K562 (cell line): ENCODE results near the gene IL20RB. TPM values are rescaled to one million over a fixed set of nuclear protein-coding genes. Genes with fewer than 3 reads are reported as not detected.

Experiments used
- CSDE1 ChIP-seq, 2 experiments: fragments of 450-650 bp; IDR thresholded peaks; 2 replicates each; pipeline ENCODE4 v1.6.1; 2016; ENCODE audit warnings: mild to moderate bottlenecking in 1 of 2
- GTF2A2 ChIP-seq: IDR thresholded peaks from 2 replicates; pipeline ENCODE4 v1.6.1; 2016; ENCODE audit warnings: mild to moderate bottlenecking, missing genetic modification characterization, missing compliant biosample characterization
- MCM2 ChIP-seq: fragments of 450-650 bp; IDR thresholded peaks from 2 replicates; pipeline ENCODE4 v1.6.1; 2017; ENCODE audit warnings: low read depth, mild to moderate bottlenecking
- NFXL1 ChIP-seq: fragments of 450-650 bp; formaldehyde crosslinking; IDR thresholded peaks from 2 replicates; pipeline ENCODE4 v1.4.0; 2021; ENCODE audit warnings: mild to moderate bottlenecking
- SNIP1 ChIP-seq: fragments of 450-650 bp; IDR thresholded peaks from 2 replicates; pipeline ENCODE4 v1.7.1; 2017; ENCODE audit warnings: low read depth, mild to moderate bottlenecking
- STAT5A ChIP-seq: IDR thresholded peaks from 2 replicates; pipeline ENCODE4 v1.6.1; 2012; ENCODE audit warnings: low read length, inconsistent platforms, borderline replicate concordance
- TCFL5 ChIP-seq: fragments of 250-450 bp; sonication (Bioruptor Pico); conservative IDR thresholded peaks from 2 replicates; pipeline ENCODE4 v1.6.1; 2021; ENCODE audit warnings: mild to moderate bottlenecking, moderate library complexity, matching md5 sums
- ZNF57 ChIP-seq: fragments of 450-650 bp; formaldehyde crosslinking; IDR thresholded peaks from 2 replicates; pipeline ENCODE4 v1.4.0; 2020; ENCODE audit warnings: mild to moderate bottlenecking, moderate library complexity
- polyA plus RNA-seq, 8 experiments: library from polyadenylated mRNA; depleted of rRNA in 4 of 8; stranded (reverse) in 5 of 8; unstranded in 3 of 8; fragments of >200 nt; fragmentation: Nextera tagmentation in 2 of 8; fragmentation: Illumina TruSeq in 1 of 8; extraction: Ambion mirVana in 2 of 8; extraction: Trizol in 1 of 8; gene quantifications; 2 replicates each; pipeline versions ENCODE4 v1.2.1 to v1.2.3, GENCODE V29; 2011 to 2014; ENCODE audit warnings: inconsistent platforms in 1 of 8, missing spikeins in 1 of 8
- total RNA-seq, 7 experiments: library from RNA; depleted of rRNA in 6 of 7; stranded (reverse); fragments of >200 nt in 6 of 7; fragmentation: Illumina TruSeq in 2 of 7; extraction: Trizol in 2 of 7; gene quantifications; 2 replicates each; pipeline versions ENCODE4 v1.2.1 to v1.2.3, GENCODE V29; 2011 to 2021; ENCODE audit warnings: low replicate concordance in 1 of 7
- TF ChIP-seq, protein P1 (sequence below): fragments of 450-650 bp; IDR thresholded peaks from 2 replicates; pipeline ENCODE4 v1.6.1; 2016; ENCODE audit warnings: mild to moderate bottlenecking, moderate library complexity
- TF ChIP-seq, protein P2 (sequence below): sonication (generic); formaldehyde crosslinking; IDR thresholded peaks from 2 replicates; pipeline ENCODE4 v1.8.0; 2023; ENCODE audit warnings: missing genetic modification reagents, mild to moderate bottlenecking, borderline replicate concordance

IL20RB gene
- total and polyA plus RNA-seq, 9 of the 15 experiments (the other 6 are each of a cell fraction or from before 2014, with no cell fraction given): 0.77 to 9.9 (median 6.1) TPM

DNA sequence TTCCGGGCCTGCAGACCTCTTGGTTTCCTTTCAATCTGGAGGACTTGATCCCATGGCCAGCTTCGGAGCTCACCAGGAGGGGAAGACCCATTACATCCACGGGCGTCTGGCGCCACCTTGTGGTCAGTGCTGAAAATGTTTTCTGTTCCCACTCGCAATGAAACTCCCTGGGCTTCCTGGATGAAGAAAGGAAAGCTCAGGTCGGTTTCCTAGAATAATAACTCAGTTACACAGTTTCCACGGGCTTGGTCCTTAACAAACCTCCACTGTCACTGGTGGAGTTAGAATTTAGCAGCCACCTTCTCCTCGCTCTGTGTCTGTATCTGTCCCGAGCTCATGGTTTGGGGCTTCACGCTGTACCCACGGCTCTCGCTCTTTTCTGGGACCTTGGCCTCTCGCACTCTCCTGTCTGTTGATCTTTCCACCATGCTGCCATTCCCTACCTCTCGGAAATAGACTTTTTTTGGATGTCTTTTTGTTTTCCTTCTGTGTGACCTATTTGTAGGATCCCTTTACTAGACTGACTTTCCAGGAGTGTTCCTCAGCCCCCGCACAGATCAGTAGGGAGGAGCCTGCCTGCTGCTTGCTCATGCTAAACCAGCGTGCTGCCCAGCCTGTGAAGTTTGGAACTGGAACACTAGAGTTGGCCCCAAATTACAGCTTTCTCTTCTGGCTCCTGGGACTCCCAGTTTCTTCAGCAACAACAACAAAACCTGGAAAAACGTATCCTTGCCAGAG is 56.3 kb downstream of the IL20RB start (continued):
- TF ChIP-seq, protein P1, sequence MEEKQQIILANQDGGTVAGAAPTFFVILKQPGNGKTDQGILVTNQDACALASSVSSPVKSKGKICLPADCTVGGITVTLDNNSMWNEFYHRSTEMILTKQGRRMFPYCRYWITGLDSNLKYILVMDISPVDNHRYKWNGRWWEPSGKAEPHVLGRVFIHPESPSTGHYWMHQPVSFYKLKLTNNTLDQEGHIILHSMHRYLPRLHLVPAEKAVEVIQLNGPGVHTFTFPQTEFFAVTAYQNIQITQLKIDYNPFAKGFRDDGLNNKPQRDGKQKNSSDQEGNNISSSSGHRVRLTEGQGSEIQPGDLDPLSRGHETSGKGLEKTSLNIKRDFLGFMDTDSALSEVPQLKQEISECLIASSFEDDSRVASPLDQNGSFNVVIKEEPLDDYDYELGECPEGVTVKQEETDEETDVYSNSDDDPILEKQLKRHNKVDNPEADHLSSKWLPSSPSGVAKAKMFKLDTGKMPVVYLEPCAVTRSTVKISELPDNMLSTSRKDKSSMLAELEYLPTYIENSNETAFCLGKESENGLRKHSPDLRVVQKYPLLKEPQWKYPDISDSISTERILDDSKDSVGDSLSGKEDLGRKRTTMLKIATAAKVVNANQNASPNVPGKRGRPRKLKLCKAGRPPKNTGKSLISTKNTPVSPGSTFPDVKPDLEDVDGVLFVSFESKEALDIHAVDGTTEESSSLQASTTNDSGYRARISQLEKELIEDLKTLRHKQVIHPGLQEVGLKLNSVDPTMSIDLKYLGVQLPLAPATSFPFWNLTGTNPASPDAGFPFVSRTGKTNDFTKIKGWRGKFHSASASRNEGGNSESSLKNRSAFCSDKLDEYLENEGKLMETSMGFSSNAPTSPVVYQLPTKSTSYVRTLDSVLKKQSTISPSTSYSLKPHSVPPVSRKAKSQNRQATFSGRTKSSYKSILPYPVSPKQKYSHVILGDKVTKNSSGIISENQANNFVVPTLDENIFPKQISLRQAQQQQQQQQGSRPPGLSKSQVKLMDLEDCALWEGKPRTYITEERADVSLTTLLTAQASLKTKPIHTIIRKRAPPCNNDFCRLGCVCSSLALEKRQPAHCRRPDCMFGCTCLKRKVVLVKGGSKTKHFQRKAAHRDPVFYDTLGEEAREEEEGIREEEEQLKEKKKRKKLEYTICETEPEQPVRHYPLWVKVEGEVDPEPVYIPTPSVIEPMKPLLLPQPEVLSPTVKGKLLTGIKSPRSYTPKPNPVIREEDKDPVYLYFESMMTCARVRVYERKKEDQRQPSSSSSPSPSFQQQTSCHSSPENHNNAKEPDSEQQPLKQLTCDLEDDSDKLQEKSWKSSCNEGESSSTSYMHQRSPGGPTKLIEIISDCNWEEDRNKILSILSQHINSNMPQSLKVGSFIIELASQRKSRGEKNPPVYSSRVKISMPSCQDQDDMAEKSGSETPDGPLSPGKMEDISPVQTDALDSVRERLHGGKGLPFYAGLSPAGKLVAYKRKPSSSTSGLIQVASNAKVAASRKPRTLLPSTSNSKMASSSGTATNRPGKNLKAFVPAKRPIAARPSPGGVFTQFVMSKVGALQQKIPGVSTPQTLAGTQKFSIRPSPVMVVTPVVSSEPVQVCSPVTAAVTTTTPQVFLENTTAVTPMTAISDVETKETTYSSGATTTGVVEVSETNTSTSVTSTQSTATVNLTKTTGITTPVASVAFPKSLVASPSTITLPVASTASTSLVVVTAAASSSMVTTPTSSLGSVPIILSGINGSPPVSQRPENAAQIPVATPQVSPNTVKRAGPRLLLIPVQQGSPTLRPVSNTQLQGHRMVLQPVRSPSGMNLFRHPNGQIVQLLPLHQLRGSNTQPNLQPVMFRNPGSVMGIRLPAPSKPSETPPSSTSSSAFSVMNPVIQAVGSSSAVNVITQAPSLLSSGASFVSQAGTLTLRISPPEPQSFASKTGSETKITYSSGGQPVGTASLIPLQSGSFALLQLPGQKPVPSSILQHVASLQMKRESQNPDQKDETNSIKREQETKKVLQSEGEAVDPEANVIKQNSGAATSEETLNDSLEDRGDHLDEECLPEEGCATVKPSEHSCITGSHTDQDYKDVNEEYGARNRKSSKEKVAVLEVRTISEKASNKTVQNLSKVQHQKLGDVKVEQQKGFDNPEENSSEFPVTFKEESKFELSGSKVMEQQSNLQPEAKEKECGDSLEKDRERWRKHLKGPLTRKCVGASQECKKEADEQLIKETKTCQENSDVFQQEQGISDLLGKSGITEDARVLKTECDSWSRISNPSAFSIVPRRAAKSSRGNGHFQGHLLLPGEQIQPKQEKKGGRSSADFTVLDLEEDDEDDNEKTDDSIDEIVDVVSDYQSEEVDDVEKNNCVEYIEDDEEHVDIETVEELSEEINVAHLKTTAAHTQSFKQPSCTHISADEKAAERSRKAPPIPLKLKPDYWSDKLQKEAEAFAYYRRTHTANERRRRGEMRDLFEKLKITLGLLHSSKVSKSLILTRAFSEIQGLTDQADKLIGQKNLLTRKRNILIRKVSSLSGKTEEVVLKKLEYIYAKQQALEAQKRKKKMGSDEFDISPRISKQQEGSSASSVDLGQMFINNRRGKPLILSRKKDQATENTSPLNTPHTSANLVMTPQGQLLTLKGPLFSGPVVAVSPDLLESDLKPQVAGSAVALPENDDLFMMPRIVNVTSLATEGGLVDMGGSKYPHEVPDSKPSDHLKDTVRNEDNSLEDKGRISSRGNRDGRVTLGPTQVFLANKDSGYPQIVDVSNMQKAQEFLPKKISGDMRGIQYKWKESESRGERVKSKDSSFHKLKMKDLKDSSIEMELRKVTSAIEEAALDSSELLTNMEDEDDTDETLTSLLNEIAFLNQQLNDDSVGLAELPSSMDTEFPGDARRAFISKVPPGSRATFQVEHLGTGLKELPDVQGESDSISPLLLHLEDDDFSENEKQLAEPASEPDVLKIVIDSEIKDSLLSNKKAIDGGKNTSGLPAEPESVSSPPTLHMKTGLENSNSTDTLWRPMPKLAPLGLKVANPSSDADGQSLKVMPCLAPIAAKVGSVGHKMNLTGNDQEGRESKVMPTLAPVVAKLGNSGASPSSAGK: peak; percentile 85
- TF ChIP-seq CSDE1 (IDR thresholded peaks at IDR 0.05) (no peak), TCFL5 (CRISPR knock-in tag) (no peak), NFXL1 (CRISPR knock-in tag) (no peak), ZNF57 (CRISPR knock-in tag) (no peak), STAT5A (no peak), GTF2A2 (tag) (no peak), SNIP1 (no peak), MCM2 (no peak)
- TF ChIP-seq, protein P2, sequence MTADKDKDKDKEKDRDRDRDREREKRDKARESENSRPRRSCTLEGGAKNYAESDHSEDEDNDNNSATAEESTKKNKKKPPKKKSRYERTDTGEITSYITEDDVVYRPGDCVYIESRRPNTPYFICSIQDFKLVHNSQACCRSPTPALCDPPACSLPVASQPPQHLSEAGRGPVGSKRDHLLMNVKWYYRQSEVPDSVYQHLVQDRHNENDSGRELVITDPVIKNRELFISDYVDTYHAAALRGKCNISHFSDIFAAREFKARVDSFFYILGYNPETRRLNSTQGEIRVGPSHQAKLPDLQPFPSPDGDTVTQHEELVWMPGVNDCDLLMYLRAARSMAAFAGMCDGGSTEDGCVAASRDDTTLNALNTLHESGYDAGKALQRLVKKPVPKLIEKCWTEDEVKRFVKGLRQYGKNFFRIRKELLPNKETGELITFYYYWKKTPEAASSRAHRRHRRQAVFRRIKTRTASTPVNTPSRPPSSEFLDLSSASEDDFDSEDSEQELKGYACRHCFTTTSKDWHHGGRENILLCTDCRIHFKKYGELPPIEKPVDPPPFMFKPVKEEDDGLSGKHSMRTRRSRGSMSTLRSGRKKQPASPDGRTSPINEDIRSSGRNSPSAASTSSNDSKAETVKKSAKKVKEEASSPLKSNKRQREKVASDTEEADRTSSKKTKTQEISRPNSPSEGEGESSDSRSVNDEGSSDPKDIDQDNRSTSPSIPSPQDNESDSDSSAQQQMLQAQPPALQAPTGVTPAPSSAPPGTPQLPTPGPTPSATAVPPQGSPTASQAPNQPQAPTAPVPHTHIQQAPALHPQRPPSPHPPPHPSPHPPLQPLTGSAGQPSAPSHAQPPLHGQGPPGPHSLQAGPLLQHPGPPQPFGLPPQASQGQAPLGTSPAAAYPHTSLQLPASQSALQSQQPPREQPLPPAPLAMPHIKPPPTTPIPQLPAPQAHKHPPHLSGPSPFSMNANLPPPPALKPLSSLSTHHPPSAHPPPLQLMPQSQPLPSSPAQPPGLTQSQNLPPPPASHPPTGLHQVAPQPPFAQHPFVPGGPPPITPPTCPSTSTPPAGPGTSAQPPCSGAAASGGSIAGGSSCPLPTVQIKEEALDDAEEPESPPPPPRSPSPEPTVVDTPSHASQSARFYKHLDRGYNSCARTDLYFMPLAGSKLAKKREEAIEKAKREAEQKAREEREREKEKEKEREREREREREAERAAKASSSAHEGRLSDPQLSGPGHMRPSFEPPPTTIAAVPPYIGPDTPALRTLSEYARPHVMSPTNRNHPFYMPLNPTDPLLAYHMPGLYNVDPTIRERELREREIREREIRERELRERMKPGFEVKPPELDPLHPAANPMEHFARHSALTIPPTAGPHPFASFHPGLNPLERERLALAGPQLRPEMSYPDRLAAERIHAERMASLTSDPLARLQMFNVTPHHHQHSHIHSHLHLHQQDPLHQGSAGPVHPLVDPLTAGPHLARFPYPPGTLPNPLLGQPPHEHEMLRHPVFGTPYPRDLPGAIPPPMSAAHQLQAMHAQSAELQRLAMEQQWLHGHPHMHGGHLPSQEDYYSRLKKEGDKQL (CRISPR knock-in tag): no peak
